Vagina (tissue), 2 donors: ENCODE results near the gene FCRLB.

Experiments
- CTCF ChIP-seq, 3 experiments: fragments of 450-650 bp in 2 of 3; fragments of 200-600 bp in 1 of 3; sonication (generic) in 1 of 3; IDR thresholded peaks; one replicate each; pipeline ENCODE4 v1.5.1; 2017 to 2019; ENCODE audit warnings: antibody characterized with exemption in 3 of 3, mild to moderate bottlenecking in 2 of 3, moderate library complexity in 2 of 3
- POLR2A ChIP-seq, 2 donors: fragments of 450-650 bp; IDR thresholded peaks; one replicate each; pipeline ENCODE4 v1.6.1; 2017; ENCODE audit warnings: antibody characterized with exemption in 2 of 2, mild to moderate bottlenecking in 2 of 2, moderate library complexity in 2 of 2
- POLR2AphosphoS5 ChIP-seq, 2 donors: sonication (generic); formaldehyde crosslinking; IDR thresholded peaks; one replicate each; pipeline ENCODE4 v1.9.0; 2017; ENCODE audit warnings: antibody characterized with exemption in 2 of 2, mild to moderate bottlenecking in 2 of 2, low read depth in 1 of 2; ENCODE audit not compliant: insufficient read depth in 1 of 2

- no peak for TF ChIP-seq CTCF (IDR thresholded peaks at IDR 0.05)
- no peak for TF ChIP-seq POLR2AphosphoS5 (IDR thresholded peaks at IDR 0.05; ENCODE audit: insufficient read depth in 1 of 2, low read depth in 1 of 2)
- no peak for TF ChIP-seq POLR2A (IDR thresholded peaks at IDR 0.05)
Observed at GRCh38 chr1:161702250-161702649, 19.1 kb upstream of the FCRLB start.
